ENCODE data around the gene EPHB3.

Gene EPHB3

GRCh38 chr3:184631472-184631861 lies 69.9 kb downstream of the EPHB3 start:
- WGBS, 2 experiments (ENCODE audit: insufficient coverage in 2 of 2): 88 to 89% methylated on average over 19 of the region's 19 CpGs
- peaks cover 47% of the 10 kb centered on the region for H3K4me1 ChIP-seq (ENCODE audit: control insufficient read depth, insufficient read depth, low read length, poor library complexity, severe bottlenecking)
- no peaks in the 10 kb centered on the region for H3K36me3 ChIP-seq (ENCODE audit: control insufficient read depth, insufficient read depth, low read length)
- H3K27ac ChIP-seq (ENCODE audit: low read depth, low read length, severe bottlenecking): no peak overlapping the region
- no peaks in the 10 kb centered on the region for H3K9me3 ChIP-seq (ENCODE audit: control insufficient read depth, low read length)
- no peak overlapping the region for H3K4me3 ChIP-seq (ENCODE audit: extremely low read depth, insufficient read depth, low read length, poor library complexity, severe bottlenecking)

Measured in mesodermal cell (in vitro differentiated cells).